Astrocyte of the spinal cord (primary cell): ENCODE results near the gene ZNF587B.

Experiments
- DNase-seq: peaks from one replicate; pipeline ENCODE4 v3.0.0; 2011; ENCODE audit warnings: low read depth, low spot score
- H3K4me3 ChIP-seq: 2 replicates; pipeline ENCODE4 v1.5.1; 2011; ENCODE audit warnings: low read depth, mild to moderate bottlenecking, low read length, moderate library complexity
- in situ Hi-C: cut with HindIII; loops from 2 replicates; pipeline ENCODE4 v1.10.0; 2017; ENCODE audit warnings: low sequenced_read_pairs
- TF ChIP-seq, protein P1 (sequence below): IDR thresholded peaks from 2 replicates; pipeline ENCODE4 v1.5.1; 2012; ENCODE audit warnings: low read depth, mild to moderate bottlenecking, low read length, inconsistent platforms

Gene ZNF587B

DNA sequence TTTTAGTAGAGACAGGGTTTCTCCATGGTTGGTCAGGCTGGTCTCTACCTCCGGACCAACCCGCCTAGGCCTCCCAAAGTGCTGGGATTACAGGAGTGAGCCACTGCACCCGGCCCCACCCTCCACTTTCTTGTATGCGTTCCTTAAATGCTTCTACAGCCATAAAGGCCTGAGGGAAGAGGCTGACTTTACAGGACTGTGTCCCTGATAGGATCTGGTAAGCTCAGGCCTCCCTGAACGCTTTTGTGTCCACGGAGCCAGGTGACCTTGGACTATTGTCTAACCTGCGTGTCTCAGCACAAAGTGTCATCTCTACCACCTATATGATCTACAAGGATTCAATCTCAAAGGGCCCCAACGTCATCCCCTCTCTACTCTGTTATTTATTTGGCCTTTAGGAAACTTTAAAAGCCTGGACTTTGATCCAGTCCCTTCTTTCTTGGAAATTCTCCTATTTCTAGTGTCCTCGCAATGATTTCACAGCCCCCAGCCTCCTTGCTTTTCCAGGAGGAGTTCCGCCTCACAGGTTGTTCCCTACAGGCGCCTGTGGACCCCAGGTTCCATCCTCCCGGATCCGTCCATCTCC lies 16.1 kb upstream of the ZNF587B start:
- DNase-seq, result no peak
- peak overlapping the region; percentile 87 for H3K4me3 ChIP-seq
- in situ Hi-C loops, result no loop called here
- TF ChIP-seq, protein P1, sequence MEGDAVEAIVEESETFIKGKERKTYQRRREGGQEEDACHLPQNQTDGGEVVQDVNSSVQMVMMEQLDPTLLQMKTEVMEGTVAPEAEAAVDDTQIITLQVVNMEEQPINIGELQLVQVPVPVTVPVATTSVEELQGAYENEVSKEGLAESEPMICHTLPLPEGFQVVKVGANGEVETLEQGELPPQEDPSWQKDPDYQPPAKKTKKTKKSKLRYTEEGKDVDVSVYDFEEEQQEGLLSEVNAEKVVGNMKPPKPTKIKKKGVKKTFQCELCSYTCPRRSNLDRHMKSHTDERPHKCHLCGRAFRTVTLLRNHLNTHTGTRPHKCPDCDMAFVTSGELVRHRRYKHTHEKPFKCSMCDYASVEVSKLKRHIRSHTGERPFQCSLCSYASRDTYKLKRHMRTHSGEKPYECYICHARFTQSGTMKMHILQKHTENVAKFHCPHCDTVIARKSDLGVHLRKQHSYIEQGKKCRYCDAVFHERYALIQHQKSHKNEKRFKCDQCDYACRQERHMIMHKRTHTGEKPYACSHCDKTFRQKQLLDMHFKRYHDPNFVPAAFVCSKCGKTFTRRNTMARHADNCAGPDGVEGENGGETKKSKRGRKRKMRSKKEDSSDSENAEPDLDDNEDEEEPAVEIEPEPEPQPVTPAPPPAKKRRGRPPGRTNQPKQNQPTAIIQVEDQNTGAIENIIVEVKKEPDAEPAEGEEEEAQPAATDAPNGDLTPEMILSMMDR, result no peak

DNA sequence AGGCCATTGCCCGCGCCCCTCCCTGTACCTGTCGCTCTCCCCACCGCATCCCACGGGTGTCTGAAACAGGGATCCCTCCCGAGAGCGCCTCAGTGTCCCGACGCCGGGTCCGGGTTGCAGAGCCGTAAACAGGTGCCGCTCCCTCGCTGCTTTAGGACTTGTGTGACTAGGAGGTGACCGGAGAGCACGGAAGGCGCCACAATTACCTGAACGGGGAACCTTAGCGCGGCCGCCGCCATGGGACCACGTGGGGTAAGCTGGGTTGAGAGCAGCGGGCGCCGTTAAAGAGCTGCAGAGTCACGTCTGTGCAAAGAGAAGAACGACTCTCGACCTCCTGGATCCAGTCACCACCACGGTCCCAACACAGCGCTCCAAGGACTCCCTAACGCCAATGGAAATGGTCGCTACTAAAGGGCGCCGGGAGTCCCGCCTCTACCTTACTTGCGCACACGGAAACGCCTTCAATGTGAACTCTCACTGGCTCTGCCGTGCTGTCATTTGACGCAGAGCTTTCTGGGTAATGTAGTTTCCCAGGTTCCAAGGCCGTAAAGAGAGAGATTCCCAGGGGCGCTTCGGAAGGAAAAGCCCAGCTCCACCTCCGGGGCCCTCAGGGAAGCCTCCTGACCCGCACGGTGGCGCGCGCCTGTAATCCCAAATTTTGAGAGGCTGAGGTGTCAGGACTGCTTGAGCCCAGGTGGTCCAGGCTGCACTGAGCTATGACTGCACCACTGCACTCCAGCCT lies 15.4 kb upstream of the ZNF587B start, which contains the start of gene ZNF552:
Gene ZNF552, minus strand, starts transcription at position 409 of the 742 bp plus-strand sequence. Its CDS starts 170 bp downstream, at position 239.
- TF ChIP-seq, protein P1, result no peak
- in situ Hi-C loops, result no loop called here
- H3K4me3 ChIP-seq, result peak within 1 kb of the TSS; percentile 87
- peak; percentile 90 for DNase-seq

DNA sequence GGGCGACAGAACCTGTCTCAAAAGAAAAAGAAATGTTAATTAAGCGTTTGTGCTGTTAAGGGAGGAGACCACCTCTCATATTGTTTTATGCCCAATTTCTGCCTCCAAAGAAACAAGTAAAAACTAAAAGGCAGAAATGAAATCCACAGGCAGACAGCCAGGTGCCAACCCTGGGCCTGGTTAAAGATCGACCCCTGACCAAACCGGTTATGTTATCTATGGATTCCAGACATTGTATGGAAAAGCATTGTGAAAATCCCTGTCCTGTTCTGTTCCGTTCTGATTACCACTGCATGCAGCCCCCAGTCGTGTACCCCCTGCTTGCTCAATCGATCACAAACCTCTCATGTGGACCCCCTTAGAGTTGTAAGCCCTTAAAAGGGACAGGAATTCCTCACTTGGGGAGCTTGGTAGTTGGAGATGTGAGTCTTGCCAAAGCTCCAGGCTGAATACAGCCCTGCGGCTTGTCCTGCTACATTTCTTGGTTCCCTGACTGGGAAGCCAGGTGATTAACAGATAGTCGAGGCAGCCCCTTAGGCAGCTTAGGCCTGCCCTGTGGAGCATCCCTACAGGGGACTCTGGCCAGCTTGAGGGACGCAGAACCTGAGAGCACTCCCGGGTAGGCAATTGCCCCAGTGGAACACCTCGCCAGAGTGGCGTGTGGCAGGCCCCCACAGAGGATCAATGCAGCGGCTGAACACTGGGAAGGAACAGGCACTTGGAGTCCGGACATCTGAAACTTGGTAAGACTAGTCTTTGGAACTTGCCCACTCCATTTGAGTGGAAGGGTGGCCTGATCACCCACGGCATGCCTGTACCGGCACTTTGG lies 14.6 kb upstream of the ZNF587B start:
- TF ChIP-seq, protein P1, result no peak
- no peak for DNase-seq
- in situ Hi-C loops, result no loop called here
- no peak overlapping the region for H3K4me3 ChIP-seq

DNA sequence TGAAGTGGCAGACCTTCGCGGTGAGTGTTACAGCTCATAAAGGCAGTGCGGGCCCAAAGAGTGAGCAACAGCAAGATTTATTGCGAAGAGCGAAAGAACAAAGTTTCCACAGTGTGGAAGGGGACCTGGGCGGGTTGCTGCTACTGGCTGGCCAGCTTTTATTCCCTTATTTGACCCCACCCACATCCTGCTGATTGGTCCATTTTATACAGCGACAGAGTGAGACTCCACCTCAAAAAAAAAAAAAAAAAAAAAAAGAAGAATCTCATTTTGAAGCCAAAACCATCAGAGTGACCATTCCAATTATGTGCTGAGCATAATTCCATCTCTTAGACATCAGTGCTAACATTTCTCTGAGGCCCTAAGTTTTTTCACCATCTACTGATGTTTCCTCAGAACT lies 13.4 kb upstream of the ZNF587B start:
- no peak for DNase-seq
- TF ChIP-seq, protein P1, result no peak
- in situ Hi-C loops, result no loop called here
- no peak overlapping the region for H3K4me3 ChIP-seq

DNA sequence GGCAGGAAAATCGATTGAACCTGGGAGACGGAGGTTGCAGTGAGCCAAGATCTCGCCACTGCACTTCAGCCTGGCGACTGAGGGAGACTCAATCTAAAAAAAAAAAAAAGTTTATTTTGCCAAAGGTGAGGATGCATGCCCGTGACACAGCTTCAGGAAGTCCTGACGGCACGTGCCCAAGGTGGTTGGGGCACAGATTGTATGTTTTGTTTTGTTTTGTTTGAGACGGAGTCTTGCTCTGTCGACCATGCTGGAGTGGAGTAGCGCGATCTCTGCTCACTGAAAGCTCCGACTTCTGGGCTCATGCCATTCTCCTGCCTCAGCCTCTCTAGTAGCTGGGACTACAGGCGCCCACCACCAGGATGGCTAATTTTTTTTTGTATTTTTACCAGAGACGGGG lies 12.1 kb upstream of the ZNF587B start:
- TF ChIP-seq, protein P1, result no peak
- in situ Hi-C loops, result no loop called here
- DNase-seq, result no peak
- H3K4me3 ChIP-seq, result no peak overlapping the region

DNA sequence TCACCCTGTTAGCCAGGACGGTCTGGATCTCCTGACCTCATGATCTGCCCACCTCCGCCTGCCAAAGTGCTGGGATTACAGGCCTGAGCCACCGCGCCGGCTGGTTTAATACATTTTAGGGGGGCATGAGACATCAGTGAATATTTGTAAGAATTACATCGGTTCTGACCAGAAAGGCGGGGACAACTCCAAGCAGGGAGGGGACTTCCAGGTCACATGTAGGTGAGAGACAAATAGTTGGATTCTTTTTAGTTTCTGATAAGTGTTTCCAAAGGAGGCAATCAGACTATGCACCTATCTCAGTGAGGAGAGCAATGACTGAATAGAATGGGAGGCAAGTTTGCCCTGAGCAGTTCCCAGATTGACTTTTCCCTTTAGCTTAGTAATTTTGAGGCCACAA lies 11.7 kb upstream of the ZNF587B start:
- TF ChIP-seq, protein P1, result no peak
- DNase-seq, result no peak
- in situ Hi-C loops, result no loop called here
- no peak overlapping the region for H3K4me3 ChIP-seq
